DOHH2 (cell line): ENCODE results near the gene UXT.

Experiments used
- EZH2phosphoT487 ChIP-seq: fragments of 200-600 bp; sonication (generic); IDR thresholded peaks from 2 replicates; pipeline ENCODE4 v1.6.1; 2017; ENCODE audit warnings: borderline replicate concordance, mild to moderate bottlenecking, antibody characterized with exemption, low read length, moderate library complexity, mixed read lengths
- TF ChIP-seq, protein P1 (sequence below): fragments of 200-600 bp; sonication (generic); IDR thresholded peaks from one replicate; pipeline ENCODE4 v1.5.1; 2014; ENCODE audit warnings: antibody characterized with exemption, mild to moderate bottlenecking, low read depth, low read length; ENCODE audit not compliant: poor library complexity, severe bottlenecking

DNA sequence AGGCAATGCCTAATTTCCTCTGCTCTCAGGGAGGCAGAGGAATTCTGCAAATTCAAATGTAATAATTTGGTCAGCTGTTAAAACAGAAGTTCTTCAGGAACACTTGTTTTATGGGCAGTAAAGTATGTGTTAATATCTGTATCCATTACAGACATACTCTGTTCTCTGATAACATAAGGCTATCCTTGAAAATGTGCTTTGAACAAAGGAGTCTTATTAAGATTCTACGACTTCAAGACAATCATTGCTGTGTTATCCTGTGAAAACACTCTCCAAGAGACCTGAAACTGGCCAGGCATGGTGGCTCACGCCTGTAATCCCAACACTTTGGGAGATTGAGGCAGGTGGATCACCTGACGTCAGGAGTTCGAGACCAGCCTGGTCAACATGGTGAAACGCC is 27.3 kb downstream of the UXT start:
- TF ChIP-seq, protein P1, sequence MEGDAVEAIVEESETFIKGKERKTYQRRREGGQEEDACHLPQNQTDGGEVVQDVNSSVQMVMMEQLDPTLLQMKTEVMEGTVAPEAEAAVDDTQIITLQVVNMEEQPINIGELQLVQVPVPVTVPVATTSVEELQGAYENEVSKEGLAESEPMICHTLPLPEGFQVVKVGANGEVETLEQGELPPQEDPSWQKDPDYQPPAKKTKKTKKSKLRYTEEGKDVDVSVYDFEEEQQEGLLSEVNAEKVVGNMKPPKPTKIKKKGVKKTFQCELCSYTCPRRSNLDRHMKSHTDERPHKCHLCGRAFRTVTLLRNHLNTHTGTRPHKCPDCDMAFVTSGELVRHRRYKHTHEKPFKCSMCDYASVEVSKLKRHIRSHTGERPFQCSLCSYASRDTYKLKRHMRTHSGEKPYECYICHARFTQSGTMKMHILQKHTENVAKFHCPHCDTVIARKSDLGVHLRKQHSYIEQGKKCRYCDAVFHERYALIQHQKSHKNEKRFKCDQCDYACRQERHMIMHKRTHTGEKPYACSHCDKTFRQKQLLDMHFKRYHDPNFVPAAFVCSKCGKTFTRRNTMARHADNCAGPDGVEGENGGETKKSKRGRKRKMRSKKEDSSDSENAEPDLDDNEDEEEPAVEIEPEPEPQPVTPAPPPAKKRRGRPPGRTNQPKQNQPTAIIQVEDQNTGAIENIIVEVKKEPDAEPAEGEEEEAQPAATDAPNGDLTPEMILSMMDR, result no peak
- TF ChIP-seq EZH2phosphoT487, result no peak
